GM12878 (cell line): ENCODE results near the gene CPD. TPM values are rescaled to one million over a fixed set of nuclear protein-coding genes. Genes with fewer than 3 reads are reported as not detected.

Experiments used
- ATF7 ChIP-seq: fragments of 450-650 bp; IDR thresholded peaks from 2 replicates; pipeline ENCODE4 v1.6.1; 2016; ENCODE audit warnings: low read depth, mild to moderate bottlenecking
- CHD4 ChIP-seq: fragments of 200-600 bp; sonication (generic); IDR thresholded peaks from 2 replicates; pipeline ENCODE4 v1.6.1; 2016; ENCODE audit warnings: mild to moderate bottlenecking
- CREM ChIP-seq: IDR thresholded peaks from 2 replicates; pipeline ENCODE4 v1.6.1; 2014; ENCODE audit warnings: antibody characterized with exemption, low read depth
- DPF2 ChIP-seq: fragments of 450-650 bp; IDR thresholded peaks from 2 replicates; pipeline ENCODE4 v1.6.1; 2017; ENCODE audit warnings: mild to moderate bottlenecking
- EED ChIP-seq: sonication (generic); IDR thresholded peaks from 2 replicates; pipeline ENCODE4 v1.6.1; 2016; ENCODE audit warnings: antibody characterized with exemption, low read depth
- EZH2 ChIP-seq: IDR thresholded peaks from 2 replicates; pipeline ENCODE4 v1.6.1; 2012; ENCODE audit warnings: low read depth, mild to moderate bottlenecking, control low read depth, inconsistent platforms, low read length, borderline replicate concordance; ENCODE audit not compliant: control insufficient read depth
- MTA2 ChIP-seq: fragments of 450-650 bp; IDR thresholded peaks from 2 replicates; pipeline ENCODE4 v1.6.1; 2016; ENCODE audit warnings: low read depth, mild to moderate bottlenecking, moderate library complexity
- NFXL1 ChIP-seq: fragments of 450-650 bp; IDR thresholded peaks from 2 replicates; pipeline ENCODE4 v1.6.1; 2017; ENCODE audit warnings: antibody characterized with exemption, mild to moderate bottlenecking, borderline replicate concordance
- NRF1 ChIP-seq: conservative IDR thresholded peaks from 2 replicates; pipeline ENCODE4 v1.6.1; 2011; ENCODE audit warnings: mild to moderate bottlenecking, low read depth, low read length, improper control_type of control experiment
- RUNX3 ChIP-seq: IDR thresholded peaks from 2 replicates; pipeline ENCODE4 v1.6.1; 2012; ENCODE audit warnings: low read length, inconsistent platforms
- TCF7 ChIP-seq: IDR thresholded peaks from 2 replicates; pipeline ENCODE4 v1.6.1; 2014; ENCODE audit warnings: antibody characterized with exemption, borderline replicate concordance
- ZNF217 ChIP-seq: fragments of 450-650 bp; IDR thresholded peaks from 2 replicates; pipeline ENCODE4 v1.6.1; 2017; ENCODE audit warnings: antibody characterized with exemption, mild to moderate bottlenecking
- ZNF384 ChIP-seq: IDR thresholded peaks from 2 replicates; pipeline ENCODE4 v1.6.1; 2012; ENCODE audit warnings: low read depth, mild to moderate bottlenecking, low read length, improper control_type of control experiment, borderline replicate concordance
- polyA plus RNA-seq, 11 experiments: library from polyadenylated mRNA; depleted of rRNA in 4 of 11; unstranded in 6 of 11; stranded (reverse) in 5 of 11; fragments of >200 nt; fragmentation: Nextera tagmentation in 4 of 11; fragmentation: Illumina TruSeq in 1 of 11; extraction: Ambion mirVana in 4 of 11; extraction: Trizol in 1 of 11; gene quantifications; 1 replicate in 1 of 11; 2 replicates in 10 of 11; pipeline versions ENCODE4 v1.2.1 to v1.2.3, GENCODE V29; 2011 to 2016; ENCODE audit warnings: inconsistent platforms in 2 of 11, missing spikeins in 2 of 11, low read depth in 1 of 11
- total RNA-seq, 4 experiments: library from RNA; depleted of rRNA in 3 of 4; stranded (reverse); fragments of >200 nt in 3 of 4; fragmentation: Illumina TruSeq in 1 of 4; extraction: Trizol in 1 of 4; gene quantifications; 2 replicates each; pipeline versions ENCODE4 v1.2.1 to v1.2.3, GENCODE V29; 2013 to 2021
- TF ChIP-seq, protein P1 (sequence below): IDR thresholded peaks from 2 replicates; pipeline ENCODE4 v1.6.1; 2012; ENCODE audit warnings: low read length, inconsistent platforms
- TF ChIP-seq, protein P2 (sequence below): fragments of 450-650 bp; IDR thresholded peaks from 2 replicates; pipeline ENCODE4 v1.6.1; 2017; ENCODE audit warnings: mild to moderate bottlenecking
- TF ChIP-seq, protein P3 (sequence below): fragments of 150-350 bp; IDR thresholded peaks from 2 replicates; pipeline ENCODE4 v1.6.1; 2014; ENCODE audit warnings: mild to moderate bottlenecking, low read depth, low read length
- TF ChIP-seq, protein P4 (sequence below): IDR thresholded peaks from 2 replicates; pipeline ENCODE4 v1.6.1; 2012; ENCODE audit warnings: improper control_type of control experiment, low read depth, low read length; ENCODE audit not compliant: insufficient replicate concordance
- TF ChIP-seq, protein P5 (sequence below): fragments of 450-650 bp; IDR thresholded peaks from 2 replicates; pipeline ENCODE4 v1.6.1; 2017; ENCODE audit warnings: low read depth, mild to moderate bottlenecking, moderate library complexity

CPD gene
- total and polyA plus RNA-seq, 10 of the 15 experiments (the other 5 are each of a cell fraction or from before 2014, with no cell fraction given), result 3.5 to 24.2 (median 15.7) TPM

DNA sequence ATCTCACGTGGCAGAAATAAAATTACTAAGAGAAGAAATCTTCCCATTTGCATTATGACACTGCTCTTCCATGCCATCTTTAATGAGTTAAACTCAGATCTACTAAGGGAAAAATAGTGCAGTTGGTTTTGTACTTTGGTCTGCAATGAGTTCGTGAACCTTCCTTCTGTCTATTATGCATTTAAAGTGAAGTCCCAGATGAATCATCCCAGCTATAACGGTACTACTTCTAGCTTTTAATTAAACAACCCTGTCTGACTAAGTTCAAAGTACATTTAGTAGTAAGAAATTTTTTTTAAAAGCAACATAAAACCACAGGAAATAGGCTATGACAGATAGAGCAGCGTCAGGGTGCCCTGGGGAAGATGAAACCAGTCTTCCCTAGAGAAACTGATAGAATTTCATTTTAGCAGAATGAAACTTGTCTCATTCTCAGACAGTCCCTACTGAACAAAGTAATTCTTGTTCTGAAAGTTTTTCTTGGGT is 46.6 kb upstream of the CPD start (continued):
- TF ChIP-seq MTA2 (peak; percentile 85), DPF2 (0 out of 2 replicates have a peak, but pooled peaks have one; percentile 30), EZH2 (no peak), ATF7 (peak; percentile 69), ZNF217 (peak; percentile 39; the same call in 1 of the 2 replicates), NRF1 (no peak), NFXL1 (no peak), CHD4 (no peak), CREM (peak; percentile 52; the same call in 1 of the 2 replicates), EED (0 out of 2 replicates have a peak, but pooled peaks have one; percentile 37), TCF7 (peak; percentile 59), ZNF384 (peak; percentile 68; the same call in 1 of the 2 replicates), RUNX3 (peak; percentile 88)
- TF ChIP-seq, protein P1, sequence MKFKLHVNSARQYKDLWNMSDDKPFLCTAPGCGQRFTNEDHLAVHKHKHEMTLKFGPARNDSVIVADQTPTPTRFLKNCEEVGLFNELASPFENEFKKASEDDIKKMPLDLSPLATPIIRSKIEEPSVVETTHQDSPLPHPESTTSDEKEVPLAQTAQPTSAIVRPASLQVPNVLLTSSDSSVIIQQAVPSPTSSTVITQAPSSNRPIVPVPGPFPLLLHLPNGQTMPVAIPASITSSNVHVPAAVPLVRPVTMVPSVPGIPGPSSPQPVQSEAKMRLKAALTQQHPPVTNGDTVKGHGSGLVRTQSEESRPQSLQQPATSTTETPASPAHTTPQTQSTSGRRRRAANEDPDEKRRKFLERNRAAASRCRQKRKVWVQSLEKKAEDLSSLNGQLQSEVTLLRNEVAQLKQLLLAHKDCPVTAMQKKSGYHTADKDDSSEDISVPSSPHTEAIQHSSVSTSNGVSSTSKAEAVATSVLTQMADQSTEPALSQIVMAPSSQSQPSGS, result peak; percentile 42; the same call in 1 of the 2 replicates
- TF ChIP-seq, protein P2, sequence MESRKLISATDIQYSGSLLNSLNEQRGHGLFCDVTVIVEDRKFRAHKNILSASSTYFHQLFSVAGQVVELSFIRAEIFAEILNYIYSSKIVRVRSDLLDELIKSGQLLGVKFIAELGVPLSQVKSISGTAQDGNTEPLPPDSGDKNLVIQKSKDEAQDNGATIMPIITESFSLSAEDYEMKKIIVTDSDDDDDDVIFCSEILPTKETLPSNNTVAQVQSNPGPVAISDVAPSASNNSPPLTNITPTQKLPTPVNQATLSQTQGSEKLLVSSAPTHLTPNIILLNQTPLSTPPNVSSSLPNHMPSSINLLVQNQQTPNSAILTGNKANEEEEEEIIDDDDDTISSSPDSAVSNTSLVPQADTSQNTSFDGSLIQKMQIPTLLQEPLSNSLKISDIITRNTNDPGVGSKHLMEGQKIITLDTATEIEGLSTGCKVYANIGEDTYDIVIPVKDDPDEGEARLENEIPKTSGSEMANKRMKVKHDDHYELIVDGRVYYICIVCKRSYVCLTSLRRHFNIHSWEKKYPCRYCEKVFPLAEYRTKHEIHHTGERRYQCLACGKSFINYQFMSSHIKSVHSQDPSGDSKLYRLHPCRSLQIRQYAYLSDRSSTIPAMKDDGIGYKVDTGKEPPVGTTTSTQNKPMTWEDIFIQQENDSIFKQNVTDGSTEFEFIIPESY, result no peak
- TF ChIP-seq, protein P3, sequence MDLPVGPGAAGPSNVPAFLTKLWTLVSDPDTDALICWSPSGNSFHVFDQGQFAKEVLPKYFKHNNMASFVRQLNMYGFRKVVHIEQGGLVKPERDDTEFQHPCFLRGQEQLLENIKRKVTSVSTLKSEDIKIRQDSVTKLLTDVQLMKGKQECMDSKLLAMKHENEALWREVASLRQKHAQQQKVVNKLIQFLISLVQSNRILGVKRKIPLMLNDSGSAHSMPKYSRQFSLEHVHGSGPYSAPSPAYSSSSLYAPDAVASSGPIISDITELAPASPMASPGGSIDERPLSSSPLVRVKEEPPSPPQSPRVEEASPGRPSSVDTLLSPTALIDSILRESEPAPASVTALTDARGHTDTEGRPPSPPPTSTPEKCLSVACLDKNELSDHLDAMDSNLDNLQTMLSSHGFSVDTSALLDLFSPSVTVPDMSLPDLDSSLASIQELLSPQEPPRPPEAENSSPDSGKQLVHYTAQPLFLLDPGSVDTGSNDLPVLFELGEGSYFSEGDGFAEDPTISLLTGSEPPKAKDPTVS, result no peak
- TF ChIP-seq, protein P4, sequence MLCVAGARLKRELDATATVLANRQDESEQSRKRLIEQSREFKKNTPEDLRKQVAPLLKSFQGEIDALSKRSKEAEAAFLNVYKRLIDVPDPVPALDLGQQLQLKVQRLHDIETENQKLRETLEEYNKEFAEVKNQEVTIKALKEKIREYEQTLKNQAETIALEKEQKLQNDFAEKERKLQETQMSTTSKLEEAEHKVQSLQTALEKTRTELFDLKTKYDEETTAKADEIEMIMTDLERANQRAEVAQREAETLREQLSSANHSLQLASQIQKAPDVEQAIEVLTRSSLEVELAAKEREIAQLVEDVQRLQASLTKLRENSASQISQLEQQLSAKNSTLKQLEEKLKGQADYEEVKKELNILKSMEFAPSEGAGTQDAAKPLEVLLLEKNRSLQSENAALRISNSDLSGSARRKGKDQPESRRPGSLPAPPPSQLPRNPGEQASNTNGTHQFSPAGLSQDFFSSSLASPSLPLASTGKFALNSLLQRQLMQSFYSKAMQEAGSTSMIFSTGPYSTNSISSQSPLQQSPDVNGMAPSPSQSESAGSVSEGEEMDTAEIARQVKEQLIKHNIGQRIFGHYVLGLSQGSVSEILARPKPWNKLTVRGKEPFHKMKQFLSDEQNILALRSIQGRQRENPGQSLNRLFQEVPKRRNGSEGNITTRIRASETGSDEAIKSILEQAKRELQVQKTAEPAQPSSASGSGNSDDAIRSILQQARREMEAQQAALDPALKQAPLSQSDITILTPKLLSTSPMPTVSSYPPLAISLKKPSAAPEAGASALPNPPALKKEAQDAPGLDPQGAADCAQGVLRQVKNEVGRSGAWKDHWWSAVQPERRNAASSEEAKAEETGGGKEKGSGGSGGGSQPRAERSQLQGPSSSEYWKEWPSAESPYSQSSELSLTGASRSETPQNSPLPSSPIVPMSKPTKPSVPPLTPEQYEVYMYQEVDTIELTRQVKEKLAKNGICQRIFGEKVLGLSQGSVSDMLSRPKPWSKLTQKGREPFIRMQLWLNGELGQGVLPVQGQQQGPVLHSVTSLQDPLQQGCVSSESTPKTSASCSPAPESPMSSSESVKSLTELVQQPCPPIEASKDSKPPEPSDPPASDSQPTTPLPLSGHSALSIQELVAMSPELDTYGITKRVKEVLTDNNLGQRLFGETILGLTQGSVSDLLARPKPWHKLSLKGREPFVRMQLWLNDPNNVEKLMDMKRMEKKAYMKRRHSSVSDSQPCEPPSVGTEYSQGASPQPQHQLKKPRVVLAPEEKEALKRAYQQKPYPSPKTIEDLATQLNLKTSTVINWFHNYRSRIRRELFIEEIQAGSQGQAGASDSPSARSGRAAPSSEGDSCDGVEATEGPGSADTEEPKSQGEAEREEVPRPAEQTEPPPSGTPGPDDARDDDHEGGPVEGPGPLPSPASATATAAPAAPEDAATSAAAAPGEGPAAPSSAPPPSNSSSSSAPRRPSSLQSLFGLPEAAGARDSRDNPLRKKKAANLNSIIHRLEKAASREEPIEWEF, result no peak
- TF ChIP-seq, protein P5, sequence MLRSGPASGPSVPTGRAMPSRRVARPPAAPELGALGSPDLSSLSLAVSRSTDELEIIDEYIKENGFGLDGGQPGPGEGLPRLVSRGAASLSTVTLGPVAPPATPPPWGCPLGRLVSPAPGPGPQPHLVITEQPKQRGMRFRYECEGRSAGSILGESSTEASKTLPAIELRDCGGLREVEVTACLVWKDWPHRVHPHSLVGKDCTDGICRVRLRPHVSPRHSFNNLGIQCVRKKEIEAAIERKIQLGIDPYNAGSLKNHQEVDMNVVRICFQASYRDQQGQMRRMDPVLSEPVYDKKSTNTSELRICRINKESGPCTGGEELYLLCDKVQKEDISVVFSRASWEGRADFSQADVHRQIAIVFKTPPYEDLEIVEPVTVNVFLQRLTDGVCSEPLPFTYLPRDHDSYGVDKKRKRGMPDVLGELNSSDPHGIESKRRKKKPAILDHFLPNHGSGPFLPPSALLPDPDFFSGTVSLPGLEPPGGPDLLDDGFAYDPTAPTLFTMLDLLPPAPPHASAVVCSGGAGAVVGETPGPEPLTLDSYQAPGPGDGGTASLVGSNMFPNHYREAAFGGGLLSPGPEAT, result peak; percentile 25; the same call in 1 of the 2 replicates
